Esophagus squamous epithelium (tissue), 4 donors: ENCODE measurements around the gene GPR176.

Experiments
- CTCF ChIP-seq, 6 experiments: fragments of 450-650 bp in 4 of 6; fragments of 200-600 bp in 2 of 6; sonication (generic) in 2 of 6; IDR thresholded peaks; one replicate each; pipeline ENCODE4 v1.5.1; 2016 to 2019; ENCODE audit warnings: antibody characterized with exemption in 6 of 6, mild to moderate bottlenecking in 4 of 6, moderate library complexity in 4 of 6
- POLR2A ChIP-seq, 4 donors: fragments of 450-650 bp; IDR thresholded peaks; one replicate each; pipeline ENCODE4 v1.6.1; 2017; ENCODE audit warnings: antibody characterized with exemption in 4 of 4, mild to moderate bottlenecking in 4 of 4, moderate library complexity in 3 of 4

GRCh38 chr15:39770748-39771689 is 149.0 kb downstream of the GPR176 start:
- TF ChIP-seq CTCF (IDR thresholded peaks at IDR 0.05) (no peak), POLR2A (IDR thresholded peaks at IDR 0.05) (no peak)
